NT2/D1 (cell line): ENCODE results near the gene CD55.

Experiments used
- SUZ12 ChIP-seq: IDR thresholded peaks from 2 replicates; pipeline ENCODE4 v1.6.1; 2011; ENCODE audit not compliant: insufficient read length, insufficient read depth; ENCODE audit errors: extremely low read depth
- YY1 ChIP-seq: IDR thresholded peaks from 2 replicates; pipeline ENCODE4 v1.6.1; 2011; ENCODE audit not compliant: insufficient read length, insufficient read depth
- ZNF274 ChIP-seq: IDR thresholded peaks from 2 replicates; pipeline ENCODE4 v1.6.1; 2011; ENCODE audit warnings: mild to moderate bottlenecking, low read depth, low read length

DNA sequence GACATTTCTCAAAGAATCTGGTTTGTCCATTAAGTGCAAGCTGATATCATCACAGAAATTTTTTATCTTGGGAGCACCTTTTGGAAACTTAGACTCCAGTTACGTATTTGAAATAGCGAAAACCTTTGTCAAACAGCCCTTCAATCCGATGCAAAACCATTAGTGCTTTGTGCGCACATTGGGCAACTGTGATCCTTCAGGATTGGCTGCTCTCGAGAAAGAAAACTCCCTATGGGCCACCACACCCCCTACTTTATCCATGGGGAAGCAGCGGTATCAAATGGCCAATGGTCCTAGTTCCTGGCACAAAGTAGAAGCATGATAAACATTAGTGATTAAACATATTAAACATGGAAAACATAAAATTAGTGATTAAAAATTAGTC, 16.0 kb upstream of the CD55 start:
- TF ChIP-seq SUZ12 = no peak
- TF ChIP-seq ZNF274 = no peak
- TF ChIP-seq YY1 = no peak
